Peyer's patch (tissue), 4 donors: ENCODE results near the gene PSRC1.

ENCODE experiments used
- POLR2A ChIP-seq, 2 donors: fragments of 450-650 bp; IDR thresholded peaks; one replicate each; pipeline ENCODE4 v1.5.1; 2017; ENCODE audit warnings: antibody characterized with exemption in 2 of 2, mild to moderate bottlenecking in 2 of 2, moderate library complexity in 2 of 2
- TF ChIP-seq, protein P1 (sequence below), 6 experiments: fragments of 450-650 bp in 4 of 6; fragments of 200-600 bp in 2 of 6; sonication (generic) in 1 of 6; IDR thresholded peaks; one replicate each; pipeline ENCODE4 v1.5.1; 2017 to 2019; ENCODE audit warnings: antibody characterized with exemption in 6 of 6, mild to moderate bottlenecking in 3 of 6, moderate library complexity in 1 of 6

DNA sequence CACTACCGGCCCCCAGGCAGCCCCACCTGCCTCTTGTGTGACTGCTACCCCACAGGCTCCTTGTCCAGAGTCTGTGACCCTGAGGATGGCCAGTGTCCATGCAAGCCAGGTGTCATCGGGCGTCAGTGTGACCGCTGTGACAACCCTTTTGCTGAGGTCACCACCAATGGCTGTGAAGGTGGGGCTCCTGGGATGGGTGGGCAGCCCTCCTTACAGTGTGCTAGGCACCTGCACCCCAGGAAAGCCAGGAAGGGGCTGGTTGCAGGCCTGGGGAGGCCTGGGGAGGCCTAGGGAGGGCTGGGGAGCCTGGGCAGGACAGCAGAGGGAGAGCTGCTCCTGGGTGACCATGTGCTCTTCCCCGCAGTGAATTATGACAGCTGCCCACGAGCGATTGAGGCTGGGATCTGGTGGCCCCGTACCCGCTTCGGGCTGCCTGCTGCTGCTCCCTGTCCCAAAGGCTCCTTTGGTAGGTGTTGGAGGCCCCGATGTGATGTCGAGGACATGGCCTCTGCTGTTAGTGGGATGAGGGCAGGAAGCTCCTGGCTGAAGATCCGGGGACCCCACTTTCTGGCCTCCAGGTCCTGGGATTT, 17.1 kb downstream of the PSRC1 start:
- TF ChIP-seq, protein P1, sequence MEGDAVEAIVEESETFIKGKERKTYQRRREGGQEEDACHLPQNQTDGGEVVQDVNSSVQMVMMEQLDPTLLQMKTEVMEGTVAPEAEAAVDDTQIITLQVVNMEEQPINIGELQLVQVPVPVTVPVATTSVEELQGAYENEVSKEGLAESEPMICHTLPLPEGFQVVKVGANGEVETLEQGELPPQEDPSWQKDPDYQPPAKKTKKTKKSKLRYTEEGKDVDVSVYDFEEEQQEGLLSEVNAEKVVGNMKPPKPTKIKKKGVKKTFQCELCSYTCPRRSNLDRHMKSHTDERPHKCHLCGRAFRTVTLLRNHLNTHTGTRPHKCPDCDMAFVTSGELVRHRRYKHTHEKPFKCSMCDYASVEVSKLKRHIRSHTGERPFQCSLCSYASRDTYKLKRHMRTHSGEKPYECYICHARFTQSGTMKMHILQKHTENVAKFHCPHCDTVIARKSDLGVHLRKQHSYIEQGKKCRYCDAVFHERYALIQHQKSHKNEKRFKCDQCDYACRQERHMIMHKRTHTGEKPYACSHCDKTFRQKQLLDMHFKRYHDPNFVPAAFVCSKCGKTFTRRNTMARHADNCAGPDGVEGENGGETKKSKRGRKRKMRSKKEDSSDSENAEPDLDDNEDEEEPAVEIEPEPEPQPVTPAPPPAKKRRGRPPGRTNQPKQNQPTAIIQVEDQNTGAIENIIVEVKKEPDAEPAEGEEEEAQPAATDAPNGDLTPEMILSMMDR (IDR thresholded peaks at IDR 0.05), result no peak
- no peak for TF ChIP-seq POLR2A (IDR thresholded peaks at IDR 0.05)
